Fibroblast of the conjunctiva (primary cell): ENCODE data around the gene KLHL41.
"Not testable (repeated sequence)": the region's sequence is repeated elsewhere in the genome, so short reads cannot be mapped to it uniquely, and the experiment has no call there.

Source experiments
- DNase-seq: peaks from one replicate; pipeline ENCODE4 v3.0.0-alpha.2; 2010; ENCODE audit warnings: low read depth

KLHL41 gene

GRCh38 chr2:169573160-169573973 is 63.9 kb downstream of the KLHL41 start, which contains the start of gene FASTKD1:
Gene FASTKD1, minus strand, starts transcription at chr2:169573865. Its CDS starts 1,836 bp downstream, at chr2:169572029.
- DNase-seq, result peak; percentile 65

- DNase-seq, result no peak
Observed at GRCh38 chr2:169573974-169574299, 64.4 kb downstream of the KLHL41 start.

- not testable (repeated sequence) for DNase-seq
Observed at GRCh38 chr2:169574539-169574938, 65.0 kb downstream of the KLHL41 start.

GRCh38 chr2:169575264-169575663 is 65.8 kb downstream of the KLHL41 start:
- not testable (repeated sequence) for DNase-seq
